Glomerular endothelial cell (primary cell): ENCODE data around the gene ARHGAP15. TPM values are rescaled to one million over a fixed set of nuclear protein-coding genes. Genes with fewer than 3 reads are reported as not detected.

Experiments
- DNase-seq: peaks from one replicate; pipeline ENCODE4 v3.0.0-alpha.2; 2011; ENCODE audit warnings: low read depth, low spot score; ENCODE audit errors: extremely low read depth
- total RNA-seq: library from RNA; depleted of rRNA; stranded (reverse); fragments of >200 nt; gene quantifications from 2 replicates; pipeline ENCODE4 v1.2.3, GENCODE V29; 2015

ARHGAP15 gene
- total RNA-seq, 1 donor from 2014 or later: not detected

- DNase-seq: no peak
Observed at GRCh38 chr2:143700865-143701264, 571.6 kb downstream of the ARHGAP15 start.

- no peak for DNase-seq
Observed at GRCh38 chr2:143701785-143702184, 572.6 kb downstream of the ARHGAP15 start.

GRCh38 chr2:143702931-143703330 lies 573.7 kb downstream of the ARHGAP15 start:
- DNase-seq: no peak

GRCh38 chr2:143704451-143705106 lies 575.4 kb downstream of the ARHGAP15 start:
- no peak for DNase-seq

- DNase-seq: no peak
Observed at GRCh38 chr2:143705108-143705707, 576.0 kb downstream of the ARHGAP15 start.

- no peak for DNase-seq
Observed at GRCh38 chr2:143706354-143706753, 577.1 kb downstream of the ARHGAP15 start.

- no peak for DNase-seq
Observed at GRCh38 chr2:143708682-143709081, 579.5 kb downstream of the ARHGAP15 start.

GRCh38 chr2:143710196-143710595 lies 581.0 kb downstream of the ARHGAP15 start:
- DNase-seq: no peak

- DNase-seq: no peak
Observed at GRCh38 chr2:143710879-143711278, 581.7 kb downstream of the ARHGAP15 start.

- DNase-seq: no peak
Observed at GRCh38 chr2:143716522-143716921, 587.3 kb downstream of the ARHGAP15 start.

- DNase-seq: no peak
Observed at GRCh38 chr2:143717053-143717452, 587.8 kb downstream of the ARHGAP15 start.

- no peak for DNase-seq
Observed at GRCh38 chr2:143717536-143718168, 588.4 kb downstream of the ARHGAP15 start.

GRCh38 chr2:143718745-143719144 lies 589.5 kb downstream of the ARHGAP15 start:
- DNase-seq: no peak

GRCh38 chr2:143719406-143719805 lies 590.2 kb downstream of the ARHGAP15 start:
- no peak for DNase-seq

GRCh38 chr2:143720095-143720664 lies 591.0 kb downstream of the ARHGAP15 start:
- no peak for DNase-seq

GRCh38 chr2:143725400-143725799 lies 596.2 kb downstream of the ARHGAP15 start:
- DNase-seq: no peak

GRCh38 chr2:143726151-143726845 lies 597.1 kb downstream of the ARHGAP15 start:
- DNase-seq: no peak

GRCh38 chr2:143728498-143728897 lies 599.3 kb downstream of the ARHGAP15 start:
- DNase-seq: no peak

GRCh38 chr2:143729296-143729814 lies 600.1 kb downstream of the ARHGAP15 start:
- DNase-seq: no peak

- no peak for DNase-seq
Observed at GRCh38 chr2:143730155-143730952, 601.1 kb downstream of the ARHGAP15 start.
